Measurements from ENCODE around the gene SATB2. TPM values are rescaled to one million over a fixed set of nuclear protein-coding genes. Genes with fewer than 3 reads are reported as not detected.

SATB2 gene
- total RNA-seq, 2 donors from 2014 or later = 5.2 to 11.8 TPM

- TF ChIP-seq POLR2AphosphoS5 (IDR thresholded peaks at IDR 0.05) = no peak
- TF ChIP-seq POLR2A (IDR thresholded peaks at IDR 0.05) = no peak
- no peak for TF ChIP-seq CTCF (IDR thresholded peaks at IDR 0.05)
- DNase-seq (ENCODE audit: low spot score) = no peak
- 62% methylated on average over 5 of the region's 5 CpGs for WGBS
- Histone ChIP-seq H3K4me1 (replicated peaks) (no peaks in the 10 kb centered on the region), H3K36me3 (no peaks in the 10 kb centered on the region), H3K9me3 (no peaks in the 10 kb centered on the region), H3K27ac (no peak overlapping the region), H3K27me3 (replicated peaks; ENCODE audit: insufficient read depth) (no peaks in the 10 kb centered on the region), H3K4me3 (no peak overlapping the region)
- intact Hi-C loops (cut with DNase I) = no loop called here
Measured at GRCh38 chr2:199278099-199278498, 179.6 kb downstream of the SATB2 start.

GRCh38 chr2:199273042-199273511 is 184.7 kb downstream of the SATB2 start:
- Histone ChIP-seq H3K27ac (no peak overlapping the region), H3K27me3 (replicated peaks; ENCODE audit: insufficient read depth) (no peaks in the 10 kb centered on the region), H3K9me3 (no peaks in the 10 kb centered on the region), H3K4me3 (no peak overlapping the region), H3K4me1 (replicated peaks) (no peaks in the 10 kb centered on the region), H3K36me3 (no peaks in the 10 kb centered on the region)
- no peak for DNase-seq (ENCODE audit: low spot score)
- TF ChIP-seq POLR2AphosphoS5 (IDR thresholded peaks at IDR 0.05) (no peak), POLR2A (IDR thresholded peaks at IDR 0.05) (no peak), CTCF (IDR thresholded peaks at IDR 0.05) (no peak)
- 9% methylated on average over 1 of the region's 1 CpG for whole genome bisulfite sequencing
- intact Hi-C loops (cut with DNase I) = no loop called here

- intact Hi-C loops (cut with DNase I) = no loop called here
- H3K27ac ChIP-seq = no peak overlapping the region
- H3K9me3 ChIP-seq = no peaks in the 10 kb centered on the region
- H3K4me1 ChIP-seq (replicated peaks) = no peaks in the 10 kb centered on the region
- H3K4me3 ChIP-seq = no peak overlapping the region
- no peak for DNase-seq (ENCODE audit: low spot score)
- H3K36me3 ChIP-seq = no peaks in the 10 kb centered on the region
- no peaks in the 10 kb centered on the region for H3K27me3 ChIP-seq (replicated peaks; ENCODE audit: insufficient read depth)
- TF ChIP-seq POLR2A (IDR thresholded peaks at IDR 0.05) = no peak
- TF ChIP-seq POLR2AphosphoS5 (IDR thresholded peaks at IDR 0.05) = no peak
Measured at GRCh38 chr2:199261936-199262335, 195.8 kb downstream of the SATB2 start.

- Histone ChIP-seq H3K9me3 (no peaks in the 10 kb centered on the region), H3K27me3 (replicated peaks; ENCODE audit: insufficient read depth) (no peaks in the 10 kb centered on the region), H3K36me3 (no peaks in the 10 kb centered on the region), H3K4me3 (no peak overlapping the region), H3K27ac (no peak overlapping the region), H3K4me1 (replicated peaks) (no peaks in the 10 kb centered on the region)
- 30% methylated on average over 1 of the region's 1 CpG for WGBS
- TF ChIP-seq POLR2AphosphoS5 (IDR thresholded peaks at IDR 0.05) = no peak
- no peak for TF ChIP-seq POLR2A (IDR thresholded peaks at IDR 0.05)
- TF ChIP-seq CTCF (IDR thresholded peaks at IDR 0.05) = no peak
- intact Hi-C loops (cut with DNase I) = no loop called here
- DNase-seq (ENCODE audit: low spot score) = no peak
Measured at GRCh38 chr2:199261239-199261638, 196.5 kb downstream of the SATB2 start.

GRCh38 chr2:199259671-199260070 is 198.1 kb downstream of the SATB2 start:
- Histone ChIP-seq H3K4me3 (no peak overlapping the region), H3K36me3 (no peaks in the 10 kb centered on the region), H3K27ac (no peak overlapping the region), H3K4me1 (replicated peaks) (no peaks in the 10 kb centered on the region), H3K9me3 (no peaks in the 10 kb centered on the region), H3K27me3 (replicated peaks; ENCODE audit: insufficient read depth) (no peaks in the 10 kb centered on the region)
- intact Hi-C loops (cut with DNase I) = no loop called here
- WGBS = 46% methylated on average over 2 of the region's 2 CpGs
- DNase-seq (ENCODE audit: low spot score) = no peak
- TF ChIP-seq CTCF (IDR thresholded peaks at IDR 0.05) (no peak), POLR2AphosphoS5 (IDR thresholded peaks at IDR 0.05) (no peak), POLR2A (IDR thresholded peaks at IDR 0.05) (no peak)

Data from prostate gland (tissue), 2 donors.